Ovary (tissue), 9 donors: ENCODE results near the gene FERMT2. TPM values are rescaled to one million over a fixed set of nuclear protein-coding genes. Genes with fewer than 3 reads are reported as not detected.

Experiments
- DNase-seq, 5 donors: peaks; one replicate each; pipeline ENCODE4 v3.0.0-alpha.2; 2019 to 2020
- H3K27ac ChIP-seq, 2 donors: fragments of 200-600 bp; one replicate each; pipeline versions ENCODE4 v1.5.1 to v1.8.0; 2019 to 2022
- H3K27me3 ChIP-seq: fragments of 200-600 bp; one replicate; pipeline ENCODE4 v1.8.0; 2022
- H3K36me3 ChIP-seq: fragments of 200-600 bp; sonication (generic); one replicate; pipeline ENCODE4 v1.5.1; 2019
- H3K4me1 ChIP-seq: one replicate; pipeline ENCODE4 v1.8.1; 2013; ENCODE audit warnings: mild to moderate bottlenecking, moderate library complexity; ENCODE audit not compliant: insufficient read depth
- H3K4me3 ChIP-seq: fragments of 200-600 bp; sonication (generic); one replicate; pipeline ENCODE4 v1.5.1; 2017
- H3K9me3 ChIP-seq, 2 donors: fragments of 200-600 bp in 1 of 2; sonication (generic) in 1 of 2; one replicate each; pipeline versions ENCODE4 v1.5.1 to v1.8.1; 2013 to 2019; ENCODE audit warnings: mild to moderate bottlenecking in 1 of 2, moderate library complexity in 1 of 2
- EP300 ChIP-seq: sonication (generic); formaldehyde crosslinking; IDR thresholded peaks from one replicate; pipeline ENCODE4 v1.6.1; 2017; ENCODE audit warnings: antibody characterized with exemption
- POLR2A ChIP-seq: fragments of 450-650 bp; IDR thresholded peaks from one replicate; pipeline ENCODE4 v1.6.1; 2017; ENCODE audit warnings: antibody characterized with exemption, mild to moderate bottlenecking, moderate library complexity
- WGBS, 3 donors: extraction: QIAGEN DNeasy Blood & Tissue Kit in 1 of 3; methylation state at CpG; one replicate each; pipeline versions ENCODE4 v1.1.5 to v1.1.7; 2013 to 2017; 5-methylcytosine and 5-hydroxymethylcytosine counted together
- intact Hi-C, 4 donors: fragments of 100-400 bp; cut with DNase I; formaldehyde crosslinking; loops; one replicate each; pipeline versions ENCODE4 v1.11.0 to v1.15.1; 2022 to 2023
- polyA plus RNA-seq, 2 donors: library from polyadenylated mRNA; stranded (reverse); fragments of 200-250 nt in 1 of 2; fragments of 350-450 nt in 1 of 2; fragmentation: Illumina TruSeq in 1 of 2; extraction: RNeasy Lipid Tissue Mini Kit (QIAGEN cat#74804) in 1 of 2; gene quantifications; one replicate each; pipeline ENCODE4 v1.2.3, GENCODE V29; 2013 to 2014
- total RNA-seq, 7 donors: library from RNA; depleted of rRNA in 2 of 7; stranded (reverse); fragments of >200 nt in 2 of 7; fragmentation: NEBNext Ultra II Directional in 3 of 7; extraction: Animal tissue kit (Norgen Biotek cat#: 25700) in 3 of 7; gene quantifications; one replicate each; pipeline versions ENCODE4 v1.1.0 to v1.2.4, GENCODE V29; 2016 to 2023
- TF ChIP-seq, protein P1 (sequence below), 3 donors: fragments of 450-650 bp in 2 of 3; fragments of 200-600 bp in 1 of 3; IDR thresholded peaks; one replicate each; pipeline versions ENCODE4 v1.5.1 to v1.8.0; 2016 to 2022; ENCODE audit warnings: antibody characterized with exemption in 3 of 3, mild to moderate bottlenecking in 1 of 3
- donor health status: DM: no; HTN: no; CAD: no; lungs with moderate emphysema.
- donor health status: DM: no; HTN: no; CAD: no.
- donor health status: Bipolar disorder and iron deficiency.
- donor health status: DM: yes; HTN: yes; CAD: no.
- donor health status: DM: no; HTN: no; CAD: no.
- donor health status: DM: yes; HTN: yes; CAD: no.

FERMT2 gene
- total and polyA plus RNA-seq, 9 donors, result 64.3 to 138 (median 98.4) TPM

DNA sequence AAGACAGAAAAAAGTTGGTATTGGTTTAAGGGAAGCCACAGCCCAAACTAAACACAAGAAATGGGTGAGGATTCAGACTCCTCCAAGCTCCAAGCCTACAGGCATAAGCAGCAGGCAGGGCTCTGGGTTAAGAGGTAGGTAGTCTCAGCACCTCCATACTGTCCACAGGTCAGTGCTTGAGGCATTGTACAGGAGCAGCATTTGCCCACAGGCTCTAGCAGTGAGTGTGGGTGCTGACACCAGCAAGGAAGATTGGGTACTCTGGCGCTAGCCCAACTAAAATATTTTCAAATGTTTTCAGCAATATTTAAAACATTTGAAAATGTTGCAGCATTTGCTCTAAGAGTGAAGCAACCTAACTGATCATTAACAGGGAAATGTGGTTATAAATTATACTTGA lies 33.1 kb downstream of the FERMT2 start:
- Histone ChIP-seq H3K9me3 (no peaks in the 10 kb centered on the region), H3K36me3 (no peaks in the 10 kb centered on the region), H3K4me3 (no peak overlapping the region), H3K27me3 (no peaks in the 10 kb centered on the region), H3K27ac (no peak overlapping the region), H3K4me1 (peaks cover 5% of the 10 kb centered on the region)
- no peak for TF ChIP-seq POLR2A
- TF ChIP-seq, protein P1, sequence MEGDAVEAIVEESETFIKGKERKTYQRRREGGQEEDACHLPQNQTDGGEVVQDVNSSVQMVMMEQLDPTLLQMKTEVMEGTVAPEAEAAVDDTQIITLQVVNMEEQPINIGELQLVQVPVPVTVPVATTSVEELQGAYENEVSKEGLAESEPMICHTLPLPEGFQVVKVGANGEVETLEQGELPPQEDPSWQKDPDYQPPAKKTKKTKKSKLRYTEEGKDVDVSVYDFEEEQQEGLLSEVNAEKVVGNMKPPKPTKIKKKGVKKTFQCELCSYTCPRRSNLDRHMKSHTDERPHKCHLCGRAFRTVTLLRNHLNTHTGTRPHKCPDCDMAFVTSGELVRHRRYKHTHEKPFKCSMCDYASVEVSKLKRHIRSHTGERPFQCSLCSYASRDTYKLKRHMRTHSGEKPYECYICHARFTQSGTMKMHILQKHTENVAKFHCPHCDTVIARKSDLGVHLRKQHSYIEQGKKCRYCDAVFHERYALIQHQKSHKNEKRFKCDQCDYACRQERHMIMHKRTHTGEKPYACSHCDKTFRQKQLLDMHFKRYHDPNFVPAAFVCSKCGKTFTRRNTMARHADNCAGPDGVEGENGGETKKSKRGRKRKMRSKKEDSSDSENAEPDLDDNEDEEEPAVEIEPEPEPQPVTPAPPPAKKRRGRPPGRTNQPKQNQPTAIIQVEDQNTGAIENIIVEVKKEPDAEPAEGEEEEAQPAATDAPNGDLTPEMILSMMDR (IDR thresholded peaks at IDR 0.05), result no peak
- no peak for TF ChIP-seq EP300
- 18 to 69% (median 22%) methylated on average over 1 of the region's 1 CpG for WGBS, 3 donors
- intact Hi-C loops, result no loop called here
- DNase-seq, result no peak

GRCh38 chr14:52914295-52914694 lies 36.6 kb downstream of the FERMT2 start:
- H3K27ac ChIP-seq, result no peak overlapping the region
- H3K4me1 ChIP-seq, result peaks cover 5% of the 10 kb centered on the region
- H3K36me3 ChIP-seq, result no peaks in the 10 kb centered on the region
- WGBS, 3 donors, result 94 to 98% (median 96%) methylated on average over 3 of the region's 3 CpGs
- DNase-seq, result no peak
- H3K9me3 ChIP-seq, result no peaks in the 10 kb centered on the region
- H3K27me3 ChIP-seq, result no peaks in the 10 kb centered on the region
- intact Hi-C loops, result no loop called here
- no peak for TF ChIP-seq EP300
- TF ChIP-seq, protein P1 (IDR thresholded peaks at IDR 0.05), result no peak
- no peak for TF ChIP-seq POLR2A
- H3K4me3 ChIP-seq, result no peak overlapping the region

DNA sequence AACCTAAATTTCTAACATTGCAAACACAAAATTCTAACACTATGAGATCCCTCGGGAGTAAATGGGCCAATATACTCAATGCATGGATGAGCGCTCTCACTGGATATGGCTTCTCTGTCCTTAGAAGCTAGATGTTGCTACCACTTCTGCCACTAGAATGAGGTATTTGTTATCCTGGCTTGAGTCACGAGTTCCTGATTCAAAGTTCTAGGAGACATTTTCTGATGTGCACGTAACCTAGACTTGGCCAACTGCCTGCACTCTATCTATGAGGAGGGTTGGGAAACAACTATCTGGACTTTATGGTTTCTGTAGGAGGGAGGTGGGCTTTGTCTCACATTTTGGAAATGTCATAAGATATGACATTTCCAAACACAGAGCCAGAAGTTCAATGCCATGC lies 37.6 kb downstream of the FERMT2 start:
- no peaks in the 10 kb centered on the region for H3K36me3 ChIP-seq
- no peaks in the 10 kb centered on the region for H3K9me3 ChIP-seq
- intact Hi-C loops, result no loop called here
- H3K4me1 ChIP-seq, result peaks cover 5% of the 10 kb centered on the region
- TF ChIP-seq POLR2A (no peak), EP300 (no peak)
- TF ChIP-seq, protein P1 (IDR thresholded peaks at IDR 0.05), result no peak
- WGBS, 3 donors, result 68 to 73% (median 71%) methylated on average over 4 of the region's 4 CpGs
- no peak overlapping the region for H3K4me3 ChIP-seq
- H3K27ac ChIP-seq, result no peak overlapping the region
- DNase-seq, result no peak
- no peaks in the 10 kb centered on the region for H3K27me3 ChIP-seq

- TF ChIP-seq, protein P1 (IDR thresholded peaks at IDR 0.05), result no peak
- no peak for TF ChIP-seq EP300
- TF ChIP-seq POLR2A, result no peak
- DNase-seq, result no peak
- Histone ChIP-seq H3K4me1 (peaks cover 3% of the 10 kb centered on the region), H3K27me3 (no peaks in the 10 kb centered on the region), H3K9me3 (no peaks in the 10 kb centered on the region), H3K27ac (no peak overlapping the region), H3K36me3 (no peaks in the 10 kb centered on the region), H3K4me3 (no peak overlapping the region)
- WGBS, 3 donors, result 49 to 66% (median 65%) methylated on average over 3 of the region's 3 CpGs
- intact Hi-C loops, result no loop called here
Observed at GRCh38 chr14:52911904-52912303, 38.9 kb downstream of the FERMT2 start.
